ENCODE measurements around the gene YPEL3. TPM values are rescaled to one million over a fixed set of nuclear protein-coding genes. Genes with fewer than 3 reads are reported as not detected.

YPEL3 gene
- total and polyA plus RNA-seq, 2 of the 8 experiments (the other 6 are each of a cell fraction or from before 2014, with no cell fraction given) = 40.3 to 53.3 TPM

DNA sequence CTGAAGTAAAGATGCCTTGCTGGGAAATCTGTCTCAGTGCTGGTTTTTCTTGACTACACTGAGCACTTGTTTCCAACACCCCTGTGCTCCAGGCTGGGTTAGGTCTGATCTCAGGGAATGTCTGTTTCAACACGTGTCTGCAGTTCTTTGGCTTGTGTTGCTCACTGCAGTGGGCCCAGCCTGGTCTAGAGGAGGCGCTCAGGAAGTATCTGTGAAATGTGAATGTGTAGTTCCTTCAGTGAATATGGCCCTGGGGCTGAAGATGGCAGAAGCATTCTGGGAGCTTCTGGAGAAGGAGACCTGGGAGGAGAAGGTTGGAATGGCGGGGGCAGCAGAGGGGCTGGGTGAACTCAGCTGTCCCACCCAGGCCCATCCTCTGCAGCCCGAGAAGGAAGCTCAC is 8.1 kb upstream of the YPEL3 start:
- no peak overlapping the region for H2AFZ ChIP-seq (ENCODE audit: low read length)
- H3K4me1 ChIP-seq (replicated peaks in 1 of 4; ENCODE audit: control insufficient read depth in 3 of 4, insufficient read depth in 4 of 4, low read length in 3 of 4) = no peaks in the 10 kb centered on the region
- no peak overlapping the region for H2BK12ac ChIP-seq (ENCODE audit: low read depth, low read length)
- no peak overlapping the region for H2BK20ac ChIP-seq (ENCODE audit: low read length)
- no peak overlapping the region for H2BK15ac ChIP-seq (ENCODE audit: low read length)
- CTCF ChIA-PET (ENCODE audit: partially characterized antibody) = interaction anchor here (0.5 to 5.0 kb wide), 5 partner anchors 9 to 345 kb away, joined by 3 to 36 read pairs (median 4); partner anchors contain the start of genes GDPD3 and TBX6
- no peak overlapping the region for H3K4me2 ChIP-seq (ENCODE audit: insufficient read depth in 1 of 2, low read depth in 2 of 2, low read length in 2 of 2)
- no peak overlapping the region for H2BK120ac ChIP-seq (replicated peaks; ENCODE audit: low read depth, low read length)
- H3K27me3 ChIP-seq (replicated peaks in 1 of 4; ENCODE audit: control insufficient read depth in 3 of 4, extremely low read depth in 1 of 4, insufficient read depth in 3 of 4, low read length in 3 of 4) = no peaks in the 10 kb centered on the region
- no peaks in the 10 kb centered on the region for H3K9me3 ChIP-seq (ENCODE audit: insufficient read depth in 2 of 2, low read depth in 1 of 2, low read length in 1 of 2)
- peaks cover 4 to 28% of the 10 kb centered on the region in 2 experiments for H4K20me1 ChIP-seq (replicated peaks in 1 of 2; ENCODE audit: control insufficient read depth in 1 of 2, insufficient read depth in 2 of 2, low read length in 2 of 2)
- no peak overlapping the region for H3K23ac ChIP-seq (ENCODE audit: insufficient read length)
- no peak overlapping the region for H3K4ac ChIP-seq (replicated peaks; ENCODE audit: insufficient read length, low read depth, low read length)
- 0 out of 2 replicates have a peak, but pooled peaks cover 4% of the 10 kb centered on the region for H3K23me2 ChIP-seq (ENCODE audit: low read depth, low read length)
- no peak overlapping the region for H3K14ac ChIP-seq (ENCODE audit: insufficient read length)
- POLR2A ChIA-PET (ENCODE audit: partially characterized antibody) = interaction anchor here (1.6 to 16.3 kb wide), 4 partner anchors 8 to 38 kb away, joined by 5 to 169 read pairs (median 9); partner anchors contain the start of genes ALDOA, GDPD3, TBX6 and YPEL3
- WGBS, 2 experiments (ENCODE audit: extremely low coverage in 1 of 2, insufficient coverage in 1 of 2, insufficient read length in 1 of 2, insufficient replicate concordance in 2 of 2, low coverage in 1 of 2, low lambda C conversion rate in 2 of 2, missing lambda C conversion rate in 1 of 2) = 90% methylated on average over 4 of the region's 4 CpGs; no CpG with 5 or more reads in 1 of the 2 experiments
- no peak overlapping the region for H3K9ac ChIP-seq (replicated peaks in 1 of 4; ENCODE audit: extremely low read depth in 1 of 4, low read depth in 3 of 4, low read length in 3 of 4)
- H4K91ac ChIP-seq (replicated peaks; ENCODE audit: insufficient read length, low read length) = no peak overlapping the region
- H2BK5ac ChIP-seq (ENCODE audit: low read depth, low read length) = no peak overlapping the region
- no peak overlapping the region for H4K5ac ChIP-seq (ENCODE audit: insufficient read length, low read depth, low read length)
- peaks cover 0 to 53% of the 10 kb centered on the region in 2 experiments; a peak in 3 of 4 replicates for H3K79me2 ChIP-seq (ENCODE audit: control insufficient read depth in 1 of 2, insufficient read depth in 2 of 2, low read length in 2 of 2)
- no peak overlapping the region for H3K27ac ChIP-seq (ENCODE audit: low read depth, low read length)
- no peak overlapping the region for H3K56ac ChIP-seq (replicated peaks; ENCODE audit: insufficient read length, low read depth, low read length)
- H3K79me1 ChIP-seq (ENCODE audit: low read depth, low read length) = no peaks in the 10 kb centered on the region; the same call in 1 of the 2 replicates
- H3K36me3 ChIP-seq (ENCODE audit: control insufficient read depth in 2 of 4, insufficient read depth in 4 of 4, low read length in 3 of 4) = peaks cover 9 to 40% (median 23%) of the 10 kb centered on the region in 4 experiments; a peak in 7 of 8 replicates
- no peak overlapping the region for H4K8ac ChIP-seq (ENCODE audit: extremely low read depth, insufficient read depth, low read length)
- H3K4me3 ChIP-seq (ENCODE audit: extremely low read depth in 1 of 4, insufficient read depth in 2 of 4, low read depth in 3 of 4, low read length in 4 of 4) = no peak overlapping the region
- DNase-seq (ENCODE audit: low read depth in 1 of 2, low spot score in 2 of 2) (no peak), FAIRE-seq (no peak)
- H2AK5ac ChIP-seq (ENCODE audit: low read depth, low read length) = no peak overlapping the region
- no peak overlapping the region for H3K18ac ChIP-seq (ENCODE audit: extremely low read depth, low read length)
- TF ChIP-seq MAFK (IDR thresholded peaks at IDR 0.05; ENCODE audit: low read depth, low read length) (no peak), BACH1 (IDR thresholded peaks at IDR 0.05; ENCODE audit: low read length) (no peak), KDM1A (IDR thresholded peaks at IDR 0.05; ENCODE audit: borderline replicate concordance, low read length) (no peak), ZNF274 (IDR thresholded peaks at IDR 0.05; ENCODE audit: borderline replicate concordance, extremely low read depth, low read length) (no peak), CBX5 (IDR thresholded peaks at IDR 0.05; ENCODE audit: low read depth, low read length) (no peak), SP1 (IDR thresholded peaks at IDR 0.05; ENCODE audit: low read depth, low read length) (no peak), SP2 (IDR thresholded peaks at IDR 0.05; ENCODE audit: low read length) (no peak), RXRA (IDR thresholded peaks at IDR 0.05; ENCODE audit: insufficient read depth, low read depth, low read length) (no peak), SRF (IDR thresholded peaks at IDR 0.05; ENCODE audit: low read depth, low read length) (no peak), BCL11A (IDR thresholded peaks at IDR 0.05; ENCODE audit: low read depth in 2 of 2, low read length in 2 of 2) (no peak), ASH2L (IDR thresholded peaks at IDR 0.05; ENCODE audit: low read length) (no peak)
- TF ChIP-seq, protein P1, sequence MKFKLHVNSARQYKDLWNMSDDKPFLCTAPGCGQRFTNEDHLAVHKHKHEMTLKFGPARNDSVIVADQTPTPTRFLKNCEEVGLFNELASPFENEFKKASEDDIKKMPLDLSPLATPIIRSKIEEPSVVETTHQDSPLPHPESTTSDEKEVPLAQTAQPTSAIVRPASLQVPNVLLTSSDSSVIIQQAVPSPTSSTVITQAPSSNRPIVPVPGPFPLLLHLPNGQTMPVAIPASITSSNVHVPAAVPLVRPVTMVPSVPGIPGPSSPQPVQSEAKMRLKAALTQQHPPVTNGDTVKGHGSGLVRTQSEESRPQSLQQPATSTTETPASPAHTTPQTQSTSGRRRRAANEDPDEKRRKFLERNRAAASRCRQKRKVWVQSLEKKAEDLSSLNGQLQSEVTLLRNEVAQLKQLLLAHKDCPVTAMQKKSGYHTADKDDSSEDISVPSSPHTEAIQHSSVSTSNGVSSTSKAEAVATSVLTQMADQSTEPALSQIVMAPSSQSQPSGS (IDR thresholded peaks at IDR 0.05; ENCODE audit: low read length) = no peak
- TF ChIP-seq, protein P2, sequence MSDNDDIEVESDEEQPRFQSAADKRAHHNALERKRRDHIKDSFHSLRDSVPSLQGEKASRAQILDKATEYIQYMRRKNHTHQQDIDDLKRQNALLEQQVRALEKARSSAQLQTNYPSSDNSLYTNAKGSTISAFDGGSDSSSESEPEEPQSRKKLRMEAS (IDR thresholded peaks at IDR 0.05) = no peak
